A673 (cell line): ENCODE results near the gene CDT1. TPM values are rescaled to one million over a fixed set of nuclear protein-coding genes. Genes with fewer than 3 reads are reported as not detected.

ENCODE experiments used
- BruUV-seq: library from RNA; stranded (reverse); fragments of 400-500 nt; replicated peaks from 2 replicates; lab custom pipeline; 2021; lab: Mats Ljungman, UMichigan
- CTCF ChIA-PET: fragments of 300-600 bp; sonication (Branson Sonifier 250); formaldehyde crosslinking; loops from one replicate; lab custom pipeline; 2022; ENCODE audit warnings: antibody characterized with exemption; lab: Charles Lee
- POLR2A ChIA-PET: fragments of 300-600 bp; sonication (Branson Sonifier 250); formaldehyde crosslinking; loops from one replicate; lab custom pipeline; 2022; ENCODE audit warnings: antibody characterized with exemption; ENCODE audit not compliant: low non-redundant PET; lab: Charles Lee
- DNase-seq: peaks from one replicate; pipeline ENCODE4 v3.0.0-alpha.2; 2015; ENCODE audit warnings: low spot score
- H3K27ac ChIP-seq: fragments of 200-600 bp; sonication (generic); 2 replicates; pipeline ENCODE4 v1.5.1; 2016; ENCODE audit warnings: mixed run types, low read depth, mild to moderate bottlenecking, mixed read lengths, antibody characterized with exemption, low read length; ENCODE audit not compliant: poor library complexity, severe bottlenecking
- H3K27me3 ChIP-seq: fragments of 200-600 bp; sonication (generic); replicated peaks from 2 replicates; pipeline ENCODE4 v1.6.1; 2017; ENCODE audit warnings: mixed run types, low read depth, mild to moderate bottlenecking, mixed read lengths, antibody characterized with exemption, low read length; ENCODE audit not compliant: insufficient read depth, poor library complexity
- H3K36me3 ChIP-seq: fragments of 200-600 bp; sonication (generic); 2 replicates; pipeline ENCODE4 v1.6.1; 2016; ENCODE audit warnings: mixed run types, mild to moderate bottlenecking, mixed read lengths, antibody characterized with exemption, low read length; ENCODE audit not compliant: insufficient read depth, poor library complexity, severe bottlenecking
- H3K4me1 ChIP-seq: fragments of 200-600 bp; sonication (generic); 2 replicates; pipeline ENCODE4 v1.6.1; 2017; ENCODE audit warnings: mixed run types, mild to moderate bottlenecking, mixed read lengths, antibody characterized with exemption, low read length; ENCODE audit not compliant: insufficient read depth, poor library complexity, severe bottlenecking
- H3K4me3 ChIP-seq: fragments of 200-600 bp; sonication (generic); 2 replicates; pipeline ENCODE4 v1.5.1; 2016; ENCODE audit warnings: low read depth, mixed run types, mild to moderate bottlenecking, mixed read lengths, low read length; ENCODE audit not compliant: poor library complexity, severe bottlenecking
- H3K9me3 ChIP-seq: fragments of 200-600 bp; sonication (generic); 2 replicates; pipeline ENCODE4 v1.6.1; 2016; ENCODE audit warnings: mixed run types, low read depth, mild to moderate bottlenecking, mixed read lengths, antibody characterized with exemption, low read length; ENCODE audit not compliant: poor library complexity, severe bottlenecking
- CTCF ChIP-seq: fragments of 300-800, 200-600 bp; sonication (generic); conservative IDR thresholded peaks from 2 replicates; pipeline ENCODE4 v1.5.1; 2017; ENCODE audit warnings: low read depth, mild to moderate bottlenecking, antibody characterized with exemption, low read length, moderate library complexity, mixed read lengths
- EZH2 ChIP-seq: fragments of 200-600 bp; sonication (generic); IDR thresholded peaks from 2 replicates; pipeline ENCODE4 v1.6.1; 2017; ENCODE audit warnings: borderline replicate concordance, low read depth, mild to moderate bottlenecking, mixed read lengths, antibody characterized with exemption, low read length; ENCODE audit not compliant: poor library complexity, severe bottlenecking
- intact Hi-C: fragments of 100-400 bp; cut with micrococcal nuclease; formaldehyde crosslinking; loops from one replicate; pipeline ENCODE4 v1.10.0; 2022; ENCODE audit not compliant: unreplicated experiment
- total RNA-seq: library from RNA; stranded (reverse); gene quantifications from 2 replicates; pipeline ENCODE4 v1.2.3, GENCODE V29; 2021

CDT1 gene
- total RNA-seq, 1 experiment from 2014 or later: 103 TPM

DNA sequence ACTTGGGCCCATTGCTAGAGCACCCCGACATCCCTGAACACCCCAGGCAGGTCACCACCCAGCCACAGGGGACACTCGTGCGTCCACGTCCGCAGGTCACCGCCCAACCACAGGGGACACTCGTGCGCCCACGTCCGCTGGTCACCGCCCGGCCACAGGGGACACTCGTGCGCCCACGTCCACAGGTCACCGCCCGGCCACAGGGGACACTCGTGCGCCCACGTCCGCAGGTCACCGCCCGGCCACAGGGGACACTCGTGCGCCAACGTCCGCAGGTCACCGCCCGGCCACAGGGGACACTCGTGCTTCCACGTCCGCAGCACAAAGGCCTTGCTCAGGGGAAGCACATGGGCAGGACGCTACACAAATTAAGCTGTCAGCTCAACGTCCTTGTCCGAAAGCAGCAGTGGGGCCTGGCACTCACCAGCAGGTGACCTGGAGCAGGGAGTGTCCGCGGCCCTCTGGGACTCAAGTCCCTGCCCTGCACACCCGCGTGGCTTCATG is 35.5 kb downstream of the CDT1 start:
- BruUV-seq: no TSS peak
- ChIA-PET POLR2A (no interaction called here), CTCF (no interaction called here)
- Histone ChIP-seq H3K4me3 (no peak overlapping the region), H3K27ac (no peak overlapping the region), H3K4me1 (no peaks in the 10 kb centered on the region), H3K9me3 (no peaks in the 10 kb centered on the region), H3K36me3 (peaks cover 3% of the 10 kb centered on the region), H3K27me3 (no peaks in the 10 kb centered on the region)
- DNase-seq: no peak
- intact Hi-C loops: no loop called here
- TF ChIP-seq EZH2 (no peak), CTCF (no peak)

DNA sequence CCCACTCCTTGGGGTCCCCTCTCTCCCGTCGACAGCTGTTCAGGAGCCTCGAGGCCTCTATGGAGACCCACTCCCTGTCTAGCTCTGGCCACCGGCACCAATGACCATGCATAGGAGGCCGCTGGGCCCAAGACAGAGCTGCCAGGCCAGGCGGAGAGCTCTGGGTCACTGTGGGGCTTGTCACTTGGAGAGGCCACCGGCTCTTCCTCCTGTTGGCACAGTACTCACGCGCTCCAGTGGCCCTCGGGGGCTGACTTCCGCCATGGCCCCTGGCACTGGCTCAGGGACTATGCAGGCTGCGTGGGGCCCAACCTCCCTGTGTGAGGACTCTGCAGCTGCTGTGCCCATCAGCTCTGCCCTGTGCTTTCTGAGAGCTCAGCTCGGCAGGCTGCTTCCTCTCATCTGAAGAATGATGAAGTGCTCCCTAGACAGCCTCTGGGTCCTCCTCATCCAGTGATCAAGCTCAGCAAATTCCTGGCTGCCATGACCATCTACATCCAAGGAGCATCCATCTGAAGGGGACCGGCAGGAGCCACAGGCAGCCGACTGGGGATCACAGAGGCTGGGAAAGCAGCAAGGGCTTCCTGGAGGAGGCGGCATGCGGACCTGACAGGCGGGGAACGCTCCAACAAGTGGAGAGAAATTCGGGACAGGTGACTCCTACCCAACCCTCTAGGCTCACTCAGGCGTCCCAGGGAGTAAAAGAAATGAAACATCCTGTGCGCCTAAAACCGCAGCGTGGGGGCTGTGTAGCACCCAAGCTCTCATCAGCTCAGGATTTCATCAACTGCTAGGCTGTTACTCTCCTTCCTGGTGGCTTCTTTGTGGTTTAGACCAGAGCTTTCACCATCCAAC is 36.4 kb downstream of the CDT1 start:
- DNase-seq: no peak
- TF ChIP-seq CTCF (no peak), EZH2 (no peak)
- no TSS peak for BruUV-seq
- ChIA-PET CTCF (no interaction called here), POLR2A (no interaction called here)
- H3K36me3 ChIP-seq: peaks cover 3% of the 10 kb centered on the region
- no peak overlapping the region for H3K4me3 ChIP-seq
- H3K27ac ChIP-seq: no peak overlapping the region
- no peaks in the 10 kb centered on the region for H3K27me3 ChIP-seq
- H3K9me3 ChIP-seq: no peaks in the 10 kb centered on the region
- no peaks in the 10 kb centered on the region for H3K4me1 ChIP-seq
- intact Hi-C loops: no loop called here

DNA sequence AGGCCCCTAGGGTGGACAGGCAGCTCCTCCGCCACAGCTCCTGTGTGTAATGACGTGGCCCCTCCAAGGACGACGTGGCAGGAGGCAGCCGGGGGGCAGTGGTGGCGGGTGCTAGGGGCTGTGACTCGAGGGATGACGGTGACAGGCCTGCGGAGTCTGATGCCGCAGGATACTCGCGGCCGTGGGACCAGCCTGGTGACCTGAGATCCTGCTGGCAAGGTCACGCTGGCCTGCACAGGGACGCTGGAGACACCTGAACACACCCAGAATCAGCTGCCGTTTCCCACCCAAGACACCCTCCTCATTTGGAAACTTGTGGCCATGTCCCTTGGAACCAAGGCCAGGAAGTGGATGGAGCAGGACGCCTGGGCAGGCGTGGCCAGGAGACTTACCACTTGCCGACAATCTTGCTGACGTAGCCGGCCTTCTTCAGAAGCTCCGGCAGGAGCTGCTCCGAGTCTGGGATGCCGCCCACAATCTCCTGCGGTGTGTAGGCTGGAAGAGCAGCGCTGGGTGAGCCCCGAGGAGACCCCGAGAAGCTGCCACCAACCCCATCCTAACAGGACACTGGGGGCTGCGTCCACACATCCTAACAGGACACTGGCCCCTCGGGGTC is 37.1 kb downstream of the CDT1 start:
- no peak overlapping the region for H3K27ac ChIP-seq
- H3K4me1 ChIP-seq: no peaks in the 10 kb centered on the region
- DNase-seq: no peak
- H3K4me3 ChIP-seq: no peak overlapping the region
- H3K9me3 ChIP-seq: no peaks in the 10 kb centered on the region
- no TSS peak for BruUV-seq
- TF ChIP-seq EZH2 (no peak), CTCF (no peak)
- H3K27me3 ChIP-seq: no peaks in the 10 kb centered on the region
- no peaks in the 10 kb centered on the region for H3K36me3 ChIP-seq
- ChIA-PET CTCF (interaction anchor here (0.5 kb wide), 1 partner anchor 103 kb away, joined by 3 read pairs; no protein-coding TSS in a partner anchor), POLR2A (no interaction called here)
- intact Hi-C loops: no loop called here
